ENCODE results near the gene BRD7. TPM values are rescaled to one million over a fixed set of nuclear protein-coding genes. Genes with fewer than 3 reads are reported as not detected.
A peak's percentile ranks its signal among the peaks of the same experiment; 100 is the strongest.

Gene BRD7
- total and polyA plus RNA-seq, 2 of the 13 experiments (the other 11 are each of a cell fraction or from before 2014, with no cell fraction given), result 82.3 to 149 TPM

- TF ChIP-seq SRSF1 (optimal IDR thresholded peaks at IDR 0.05; ENCODE audit: low read depth, low read length) (no peak), ARID2 (CRISPR knock-in tag; IDR thresholded peaks at IDR 0.05; ENCODE audit: borderline replicate concordance) (no peak), ELF1 (CRISPR knock-in tag; IDR thresholded peaks at IDR 0.05) (no peak), ZNF605 (CRISPR knock-in tag; IDR thresholded peaks at IDR 0.05) (no peak), ZNF616 (CRISPR knock-in tag; IDR thresholded peaks at IDR 0.05; ENCODE audit: low read depth) (no peak), CAMTA2 (CRISPR knock-in tag; IDR thresholded peaks at IDR 0.05; ENCODE audit: borderline replicate concordance) (peak; percentile 52; the same call in 1 of the 2 replicates), ELF4 (CRISPR knock-in tag; IDR thresholded peaks at IDR 0.05; ENCODE audit: borderline replicate concordance) (no peak), POGZ (CRISPR knock-in tag; IDR thresholded peaks at IDR 0.05) (no peak), ZNF260 (CRISPR knock-in tag; IDR thresholded peaks at IDR 0.05; ENCODE audit: borderline replicate concordance, low read depth) (no peak; the same call in 1 of the 2 replicates), TCF7 (IDR thresholded peaks at IDR 0.05; ENCODE audit: low read depth) (no peak), PBX3 (CRISPR knock-in tag; IDR thresholded peaks at IDR 0.05; ENCODE audit: borderline replicate concordance) (no peak), PHF21A (CRISPR knock-in tag; IDR thresholded peaks at IDR 0.05) (no peak), REXO4 (CRISPR knock-in tag; IDR thresholded peaks at IDR 0.05; ENCODE audit: borderline replicate concordance) (no peak), ZNF790 (CRISPR knock-in tag; IDR thresholded peaks at IDR 0.05; ENCODE audit: borderline replicate concordance) (no peak), CEBPB (IDR thresholded peaks at IDR 0.05; ENCODE audit: borderline replicate concordance, low read depth, low read length) (no peak), U2AF2 (IDR thresholded peaks at IDR 0.05; ENCODE audit: low read depth, low read length) (no peak), ONECUT2 (CRISPR knock-in tag; IDR thresholded peaks at IDR 0.05) (no peak), AGO2 (optimal IDR thresholded peaks at IDR 0.05; ENCODE audit: low read depth, low read length) (no peak), CTCF (CRISPR knock-in tag; IDR thresholded peaks at IDR 0.05) (peak; percentile 66), TBX3 (IDR thresholded peaks at IDR 0.05; ENCODE audit: borderline replicate concordance) (no peak), KAT7 (CRISPR knock-in tag; IDR thresholded peaks at IDR 0.05; ENCODE audit: borderline replicate concordance) (no peak), AGO1 (IDR thresholded peaks at IDR 0.05; ENCODE audit: low read depth, low read length, poor library complexity, severe bottlenecking) (no peak), HBP1 (CRISPR knock-in tag; IDR thresholded peaks at IDR 0.05; ENCODE audit: low read depth) (no peak), SALL2 (CRISPR knock-in tag; IDR thresholded peaks at IDR 0.05) (0 out of 2 replicates have a peak, but pooled peaks have one; percentile 37), KLF16 (CRISPR knock-in tag; IDR thresholded peaks at IDR 0.05) (no peak), ZFYVE20 (CRISPR knock-in tag; IDR thresholded peaks at IDR 0.05; ENCODE audit: borderline replicate concordance, low read depth) (no peak), ZBTB7A (CRISPR knock-in tag; IDR thresholded peaks at IDR 0.05) (no peak; the same call in 1 of the 2 replicates)
These were observed 71.3 kb downstream of the BRD7 start (continued) for GRCh38 chr16:50297301-50298074.

Measured in HepG2 (cell line).